ENCODE results near the gene ZER1. TPM values are rescaled to one million over a fixed set of nuclear protein-coding genes. Genes with fewer than 3 reads are reported as not detected.
"Not testable (repeated sequence)": the region's sequence is repeated elsewhere in the genome, so short reads cannot be mapped to it uniquely, and the experiment has no call there.

ZER1 gene
- polyA plus RNA-seq, 1 donor from 2014 or later = 33.7 TPM

GRCh38 chr9:128704356-128704670, 67.4 kb downstream of the ZER1 start:
- H3K36me3 Mint-ChIP-seq = no peaks in the 10 kb centered on the region
- H3K27ac Mint-ChIP-seq = peak overlapping the region in 1 of 3 donors; percentile 16
- H3K4me1 Mint-ChIP-seq = peaks cover 0 to 10% (median 4%) of the 10 kb centered on the region in 3 donors
- H3K27me3 Mint-ChIP-seq = no peaks in the 10 kb centered on the region
- H3K9me3 Mint-ChIP-seq = no peaks in the 10 kb centered on the region
- H3K4me3 Mint-ChIP-seq = peak overlapping the region in 2 of 4 donors; percentile 1 to 61

GRCh38 chr9:128703616-128704355, 67.9 kb downstream of the ZER1 start:
- no peaks in the 10 kb centered on the region for H3K27me3 Mint-ChIP-seq
- peak overlapping the region; percentile 61 to 89 (median 76) for H3K4me3 Mint-ChIP-seq
- no peaks in the 10 kb centered on the region for H3K36me3 Mint-ChIP-seq
- H3K27ac Mint-ChIP-seq = peak overlapping the region in 1 of 3 donors; percentile 16
- H3K4me1 Mint-ChIP-seq = peaks cover 0 to 10% (median 4%) of the 10 kb centered on the region in 3 donors
- H3K9me3 Mint-ChIP-seq = no peaks in the 10 kb centered on the region

DNA sequence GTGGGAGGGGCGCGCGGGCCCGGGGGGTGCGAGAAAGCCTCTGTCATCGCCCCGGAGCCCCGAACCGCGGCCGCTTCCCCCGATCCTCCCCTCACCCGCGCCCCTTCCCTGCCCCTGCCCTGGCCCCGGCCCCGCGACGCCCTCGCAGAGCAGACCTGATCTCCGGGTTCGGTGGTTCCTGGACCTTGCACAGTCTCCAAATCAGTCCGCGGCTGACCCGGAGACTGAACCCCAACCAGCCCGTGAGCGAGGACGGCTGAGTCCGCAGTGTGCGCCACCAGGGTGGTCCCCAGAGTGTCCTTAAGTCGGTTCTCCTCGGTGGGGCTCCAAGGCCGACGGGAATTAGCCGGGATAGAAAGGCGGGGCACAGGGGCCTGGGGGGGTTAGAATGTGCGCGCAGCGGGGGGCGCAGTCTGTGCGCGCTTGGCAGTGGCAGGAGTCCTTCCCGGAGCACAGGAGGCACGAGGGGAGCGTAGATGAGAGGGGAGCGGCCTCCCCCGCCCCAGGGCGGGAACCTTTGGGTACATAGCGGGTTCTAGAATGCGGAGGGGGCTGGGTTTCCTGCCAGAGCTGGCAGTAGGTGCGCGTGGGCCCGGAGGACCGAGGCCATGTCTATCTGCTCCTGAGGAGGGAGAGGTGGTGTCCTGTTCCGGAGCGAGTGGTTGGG, 68.6 kb downstream of the ZER1 start:
- peaks cover 0 to 10% (median 4%) of the 10 kb centered on the region in 3 donors for H3K4me1 Mint-ChIP-seq
- H3K27ac Mint-ChIP-seq = peak overlapping the region in 1 of 3 donors; percentile 53
- no peaks in the 10 kb centered on the region for H3K9me3 Mint-ChIP-seq
- no peaks in the 10 kb centered on the region for H3K27me3 Mint-ChIP-seq
- H3K36me3 Mint-ChIP-seq = no peaks in the 10 kb centered on the region
- H3K4me3 Mint-ChIP-seq = peak overlapping the region; percentile 61 to 89 (median 84)

DNA sequence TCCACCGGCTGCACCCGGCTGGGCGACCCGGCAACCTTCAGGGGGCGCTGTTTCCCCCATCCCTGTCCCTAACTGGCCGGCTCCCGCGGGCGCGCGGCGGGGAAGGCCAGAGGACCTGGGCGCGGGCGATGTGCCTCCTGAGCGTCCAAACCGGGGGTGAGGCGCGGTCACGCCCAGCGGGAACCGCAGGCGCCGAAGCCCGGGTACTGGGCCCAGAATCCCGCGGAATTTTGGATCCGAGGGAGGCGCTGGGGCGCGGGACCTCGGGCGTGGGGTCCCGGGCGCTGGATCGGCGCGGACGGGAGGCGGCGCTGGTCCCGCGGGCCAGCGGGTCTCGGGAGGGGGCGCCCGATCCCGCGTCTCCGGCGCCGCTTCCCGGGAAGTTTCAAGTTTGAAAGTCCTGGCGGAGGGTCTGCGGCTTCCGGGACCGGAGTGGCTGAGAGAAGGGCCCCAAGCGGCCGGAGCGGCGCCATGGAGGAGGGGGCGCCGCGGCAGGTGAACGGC, 69.2 kb downstream of the ZER1 start, which contains the start of gene PKN3:
TSS of gene PKN3 (plus strand) at position 59 of the 504 bp plus-strand sequence. CDS start at position 472, 413 bp downstream.
- no peaks in the 10 kb centered on the region for H3K36me3 Mint-ChIP-seq
- H3K4me3 Mint-ChIP-seq = peak within 1 kb of the TSS; percentile 79 to 97 (median 91)
- peak within 1 kb of the TSS in 2 of 3 donors; percentile 53 to 94 for H3K27ac Mint-ChIP-seq
- H3K27me3 Mint-ChIP-seq = no peaks in the 10 kb centered on the region
- H3K4me1 Mint-ChIP-seq = peaks cover 0 to 10% (median 4%) of the 10 kb centered on the region in 3 donors
- no peaks in the 10 kb centered on the region for H3K9me3 Mint-ChIP-seq

GRCh38 chr9:128701227-128701854, 70.4 kb downstream of the ZER1 start:
- no peaks in the 10 kb centered on the region for H3K27me3 Mint-ChIP-seq
- no peak overlapping the region for H3K27ac Mint-ChIP-seq
- H3K9me3 Mint-ChIP-seq = no peaks in the 10 kb centered on the region
- no peaks in the 10 kb centered on the region for H3K36me3 Mint-ChIP-seq
- peaks cover 0 to 10% (median 4%) of the 10 kb centered on the region in 3 donors for H3K4me1 Mint-ChIP-seq
- peak overlapping the region in 3 of 4 donors; percentile 22 to 97 (median 41) for H3K4me3 Mint-ChIP-seq

DNA sequence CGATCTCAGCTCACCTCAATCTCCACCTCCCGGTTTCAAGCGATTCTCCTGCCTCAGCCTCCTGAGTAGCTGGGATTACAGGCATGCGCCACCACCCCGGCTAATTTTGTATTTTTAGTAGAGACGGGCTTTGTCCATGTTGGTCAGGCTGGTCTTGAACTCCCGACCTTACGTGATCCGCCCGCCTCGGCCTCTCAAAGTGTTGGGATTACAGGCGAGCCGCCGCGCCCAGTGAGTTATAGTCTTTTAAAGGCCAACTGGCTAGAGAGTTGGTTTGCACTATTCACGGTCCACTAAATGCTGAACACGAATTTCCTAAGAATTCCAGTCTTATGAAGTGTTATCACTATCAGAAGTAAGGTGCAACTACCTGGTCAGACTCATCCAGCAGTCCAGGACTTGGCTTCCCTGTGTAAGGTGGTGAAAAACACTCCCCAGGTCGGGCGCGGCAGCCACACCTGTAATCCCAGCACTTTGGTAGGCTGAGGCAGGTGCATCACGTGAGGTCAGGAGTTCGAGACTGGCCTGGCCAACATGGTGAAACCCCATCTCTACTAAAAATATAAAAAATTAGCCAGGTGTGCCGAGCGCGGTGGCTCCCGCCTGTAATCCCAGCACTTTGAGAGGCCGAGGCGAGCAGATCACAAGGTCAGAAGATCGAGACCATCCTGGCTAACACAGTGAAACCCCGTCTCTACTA, 72.5 kb downstream of the ZER1 start:
- H3K27ac Mint-ChIP-seq, H3K27me3 Mint-ChIP-seq, H3K36me3 Mint-ChIP-seq, H3K9me3 Mint-ChIP-seq, H3K4me1 Mint-ChIP-seq, H3K4me3 Mint-ChIP-seq: not testable (repeated sequence)

- Mint-ChIP-seq H3K27me3 (no peaks in the 10 kb centered on the region), H3K4me3 (peak overlapping the region in 1 of 4 donors; percentile 20), H3K9me3 (no peaks in the 10 kb centered on the region), H3K27ac (no peak overlapping the region), H3K4me1 (peaks cover 0 to 10% (median 3%) of the 10 kb centered on the region in 3 donors), H3K36me3 (no peaks in the 10 kb centered on the region)
Observed at GRCh38 chr9:128696923-128697707, 74.6 kb downstream of the ZER1 start.

DNA sequence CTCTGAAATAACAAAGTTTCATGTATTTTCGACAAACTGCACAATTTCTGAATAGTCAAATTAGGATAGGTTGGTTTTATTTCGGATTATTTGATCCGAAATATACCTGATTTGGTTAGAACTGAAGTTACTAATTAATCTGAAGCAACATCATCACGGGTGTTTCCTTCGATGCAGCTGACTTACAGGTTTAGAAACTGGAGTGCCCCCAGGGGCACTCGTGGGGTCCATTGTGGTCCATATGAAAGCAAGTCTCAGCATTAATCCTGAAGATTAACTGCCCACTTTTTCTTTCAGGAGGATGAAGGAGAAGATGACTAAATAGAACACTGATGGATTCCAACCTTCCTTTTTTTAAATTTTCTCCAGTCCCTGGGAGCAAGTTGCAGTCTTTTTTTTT, 77.4 kb downstream of the ZER1 start:
- Mint-ChIP-seq H3K9me3 (peaks cover 0 to 2% (median 0%) of the 10 kb centered on the region in 3 donors), H3K27ac (no peak overlapping the region), H3K27me3 (no peaks in the 10 kb centered on the region), H3K4me3 (no peak overlapping the region), H3K4me1 (peaks cover 7 to 16% (median 10%) of the 10 kb centered on the region in 3 donors), H3K36me3 (peaks cover 2% of the 10 kb centered on the region)

DNA sequence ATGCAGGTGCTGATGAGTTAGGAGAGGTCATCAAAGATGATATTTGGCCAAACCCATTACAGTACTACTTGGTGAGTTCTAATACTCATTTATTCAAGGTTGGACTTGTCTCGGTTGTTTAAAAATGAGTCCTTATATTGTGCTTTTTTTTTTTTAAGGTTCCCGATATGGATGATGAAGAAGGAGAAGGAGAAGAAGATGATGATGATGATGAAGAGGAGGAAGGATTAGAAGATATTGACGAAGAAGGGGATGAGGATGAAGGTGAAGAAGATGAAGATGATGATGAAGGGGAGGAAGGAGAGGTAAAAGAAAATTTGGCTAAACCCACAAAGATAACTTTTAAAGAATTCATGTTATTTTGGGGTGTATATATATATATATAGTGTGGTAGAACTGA, 78.0 kb downstream of the ZER1 start:
- H3K4me3 Mint-ChIP-seq = peak overlapping the region in 1 of 4 donors; percentile 11
- not testable (repeated sequence) for H3K36me3 Mint-ChIP-seq

GRCh38 chr9:128690684-128691034, 81.1 kb downstream of the ZER1 start:
- peaks cover 0 to 2% (median 0%) of the 10 kb centered on the region in 3 donors for H3K9me3 Mint-ChIP-seq
- peaks cover 20 to 33% (median 28%) of the 10 kb centered on the region in 3 donors for H3K4me1 Mint-ChIP-seq
- peaks cover 2% of the 10 kb centered on the region for H3K36me3 Mint-ChIP-seq
- H3K4me3 Mint-ChIP-seq = peak overlapping the region; percentile 89 to 100 (median 98)
- H3K27ac Mint-ChIP-seq = peak overlapping the region; percentile 88 to 95 (median 94)
- no peaks in the 10 kb centered on the region for H3K27me3 Mint-ChIP-seq

More for the DNA sequence above, 78.0 kb downstream of the ZER1 start:
- not testable (repeated sequence) for H3K9me3 Mint-ChIP-seq, H3K27me3 Mint-ChIP-seq
- peaks cover 7 to 16% (median 10%) of the 10 kb centered on the region in 3 donors for H3K4me1 Mint-ChIP-seq
- peak overlapping the region in 1 of 3 donors; percentile 45 for H3K27ac Mint-ChIP-seq

DNA sequence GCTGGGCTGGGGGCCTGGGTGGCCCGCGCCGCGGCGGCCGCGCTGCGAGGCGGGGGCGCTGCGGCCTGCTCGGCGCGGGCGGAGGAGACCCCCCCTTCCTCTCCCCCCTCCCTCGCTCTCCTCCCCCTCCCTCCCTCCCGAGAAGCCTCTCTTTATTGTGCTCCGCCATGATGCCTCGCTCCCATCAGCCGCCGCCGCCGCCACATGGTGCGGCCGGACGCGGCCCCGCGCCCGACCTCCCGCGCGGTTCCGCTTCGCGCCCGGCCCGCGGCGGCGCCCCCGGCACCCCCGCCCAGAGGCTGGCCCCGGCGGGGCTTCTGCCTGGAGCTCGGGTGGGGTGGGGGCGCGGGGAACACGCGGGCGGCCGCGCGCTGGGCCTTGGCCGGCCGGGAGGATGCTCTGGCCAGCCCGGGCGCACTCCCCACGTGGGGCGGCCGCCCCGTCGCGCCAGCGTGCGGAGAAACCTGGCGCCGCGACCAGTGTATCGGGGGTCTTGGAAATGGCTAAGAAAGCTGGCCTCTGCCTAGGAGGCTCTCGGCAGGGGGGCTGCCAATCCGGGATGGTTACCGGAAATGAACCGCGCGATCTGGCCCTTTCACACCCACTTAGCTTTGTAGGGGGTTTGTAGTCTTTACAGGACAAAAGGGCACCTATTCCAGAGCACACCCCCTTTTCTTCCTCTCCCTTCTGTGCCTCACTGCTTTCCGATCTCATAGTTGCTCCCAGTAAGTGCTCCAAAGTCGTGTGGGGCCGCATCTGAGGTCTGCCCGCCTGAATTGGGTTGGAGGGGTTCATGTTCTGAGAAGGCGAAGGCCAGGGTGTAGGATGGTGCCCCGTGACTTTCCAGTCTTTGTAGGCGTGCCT, 81.7 kb downstream of the ZER1 start:
- H3K4me1 Mint-ChIP-seq = peaks cover 24 to 38% (median 31%) of the 10 kb centered on the region in 3 donors
- peaks cover 2% of the 10 kb centered on the region for H3K36me3 Mint-ChIP-seq
- H3K27ac Mint-ChIP-seq = peak overlapping the region; percentile 88 to 95 (median 94)
- H3K27me3 Mint-ChIP-seq = no peaks in the 10 kb centered on the region
- peak overlapping the region; percentile 89 to 100 (median 98) for H3K4me3 Mint-ChIP-seq
- peaks cover 0 to 2% (median 0%) of the 10 kb centered on the region in 3 donors for H3K9me3 Mint-ChIP-seq

- H3K9me3 Mint-ChIP-seq = peaks cover 0 to 2% (median 0%) of the 10 kb centered on the region in 3 donors
- H3K36me3 Mint-ChIP-seq = peaks cover 2% of the 10 kb centered on the region
- H3K27ac Mint-ChIP-seq = no peak overlapping the region
- peak overlapping the region in 3 of 4 donors; percentile 41 to 72 (median 48) for H3K4me3 Mint-ChIP-seq
- H3K27me3 Mint-ChIP-seq = no peaks in the 10 kb centered on the region
- H3K4me1 Mint-ChIP-seq = peaks cover 31 to 44% (median 35%) of the 10 kb centered on the region in 3 donors
Observed at GRCh38 chr9:128689293-128689774, 82.4 kb downstream of the ZER1 start.

Data from IgD-negative memory B cell (primary cell).